HepG2 (cell line): ENCODE data around the gene CD19. TPM values are rescaled to one million over a fixed set of nuclear protein-coding genes. Genes with fewer than 3 reads are reported as not detected.

Experiments used
- ADNP ChIP-seq: sonication (generic); formaldehyde crosslinking; IDR thresholded peaks from 2 replicates; pipeline ENCODE4 v1.4.0; 2020; ENCODE audit warnings: missing genetic modification reagents
- ATF3 ChIP-seq: sonication (generic); formaldehyde crosslinking; IDR thresholded peaks from 2 replicates; pipeline ENCODE4 v1.4.0; 2020; ENCODE audit warnings: missing genetic modification reagents
- FOXA3 ChIP-seq: IDR thresholded peaks from 2 replicates; pipeline ENCODE4 v1.6.1; 2016; ENCODE audit warnings: missing genetic modification reagents, missing compliant biosample characterization
- GTF3A ChIP-seq: sonication (generic); formaldehyde crosslinking; conservative IDR thresholded peaks from 2 replicates; pipeline ENCODE4 v1.4.0; 2020; ENCODE audit warnings: mild to moderate bottlenecking, missing genetic modification reagents
- MAFK ChIP-seq, 2 experiments: IDR thresholded peaks in 1 of 2; conservative IDR thresholded peaks in 1 of 2; 2 replicates each; pipeline ENCODE4 v1.6.1; 2011; ENCODE audit warnings: improper control_type of control experiment in 2 of 2, low read length in 2 of 2
- MBNL3 ChIP-seq: fragments of 250-450 bp; sonication (Bioruptor Pico); conservative IDR thresholded peaks from 2 replicates; pipeline ENCODE4 v1.8.0; 2022; ENCODE audit warnings: mild to moderate bottlenecking, inconsistent platforms
- PRDM4 ChIP-seq: sonication (generic); formaldehyde crosslinking; IDR thresholded peaks from 2 replicates; pipeline ENCODE4 v1.9.0; 2021; ENCODE audit warnings: missing genetic modification reagents, borderline replicate concordance
- SP1 ChIP-seq, 2 experiments: fragments of 450-650 bp in 1 of 2; sonication (generic) in 1 of 2; formaldehyde crosslinking in 1 of 2; IDR thresholded peaks; 2 replicates each; pipeline versions ENCODE4 v1.4.0 to v1.6.1; 2016 to 2020; ENCODE audit warnings: missing genetic modification reagents in 1 of 2
- SRY ChIP-seq: sonication (generic); formaldehyde crosslinking; IDR thresholded peaks from 2 replicates; pipeline ENCODE4 v1.8.0; 2022; ENCODE audit warnings: mild to moderate bottlenecking, missing genetic modification reagents
- ZBTB40 ChIP-seq, 2 experiments: fragments of 450-650 bp in 1 of 2; sonication (generic) in 1 of 2; formaldehyde crosslinking in 1 of 2; IDR thresholded peaks; 2 replicates each; pipeline versions ENCODE4 v1.6.1 to v1.8.0; 2016 to 2022; ENCODE audit warnings: antibody characterized with exemption in 1 of 2, mild to moderate bottlenecking in 1 of 2, missing genetic modification reagents in 1 of 2
- ZFAT ChIP-seq: sonication (generic); formaldehyde crosslinking; conservative IDR thresholded peaks from 2 replicates; pipeline ENCODE4 v1.8.1; 2023; ENCODE audit warnings: missing genetic modification reagents, inconsistent platforms
- ZNF24 ChIP-seq: fragments of 450-650 bp; IDR thresholded peaks from 2 replicates; pipeline ENCODE4 v1.6.1; 2017; ENCODE audit warnings: antibody characterized with exemption, mild to moderate bottlenecking
- ZNF577 ChIP-seq: sonication (generic); formaldehyde crosslinking; IDR thresholded peaks from 2 replicates; pipeline ENCODE4 v1.4.0; 2020; ENCODE audit warnings: mild to moderate bottlenecking, low read depth, missing genetic modification reagents, borderline replicate concordance
- polyA plus RNA-seq, 8 experiments: library from polyadenylated mRNA; depleted of rRNA in 3 of 8; stranded (reverse) in 7 of 8; unstranded in 1 of 8; fragments of >200 nt; fragmentation: Illumina TruSeq in 4 of 8; extraction: Trizol in 4 of 8; gene quantifications; 2 replicates each; pipeline versions ENCODE4 v1.2.1 to v1.2.3, GENCODE V29; 2011 to 2016; ENCODE audit warnings: low read depth in 4 of 8, missing spikeins in 1 of 8, mixed read lengths in 1 of 8; ENCODE audit not compliant: insufficient read depth in 1 of 8
- total RNA-seq, 5 experiments: library from RNA; depleted of rRNA; stranded (reverse); fragments of >200 nt; fragmentation: Illumina TruSeq; extraction: Trizol; gene quantifications; 2 replicates each; pipeline ENCODE4 v1.2.3, GENCODE V29; 2016; ENCODE audit warnings: low read depth in 1 of 5

The CD19 gene
- total and polyA plus RNA-seq, 2 of the 13 experiments (the other 11 are each of a cell fraction or from before 2014, with no cell fraction given): 0.55 to 1.1 TPM

GRCh38 chr16:28935924-28936783, 4.4 kb downstream of the CD19 start (continued):
- no peak for TF ChIP-seq ATF3 (CRISPR knock-in tag)
- TF ChIP-seq SRY (CRISPR knock-in tag): 0 out of 2 replicates have a peak, but pooled peaks have one; percentile 17
- no peak for TF ChIP-seq MBNL3
- TF ChIP-seq ZNF577 (CRISPR knock-in tag): no peak
- no peak for TF ChIP-seq ZFAT (CRISPR knock-in tag)
- no peak for TF ChIP-seq GTF3A
- TF ChIP-seq ZNF24: no peak
- no peak for TF ChIP-seq MAFK (conservative IDR thresholded peaks at IDR 0.05 in 1 of 2, IDR thresholded peaks at IDR 0.05 in 1 of 2; ENCODE audit: low read length in 2 of 2)
- no peak for TF ChIP-seq ADNP
- no peak for TF ChIP-seq ZBTB40 (IDR thresholded peaks at IDR 0.05)
- TF ChIP-seq ZBTB40 (CRISPR knock-in tag; IDR thresholded peaks at IDR 0.05): no peak
- no peak for TF ChIP-seq FOXA3 (CRISPR knock-in tag)
- TF ChIP-seq PRDM4 (CRISPR knock-in tag): no peak
- TF ChIP-seq SP1 (IDR thresholded peaks at IDR 0.05): 0 out of 2 replicates have a peak, but pooled peaks have one; percentile 66
- TF ChIP-seq SP1 (CRISPR knock-in tag; IDR thresholded peaks at IDR 0.05): peak; percentile 77
